ENCODE results near the gene ANKHD1.

DNA sequence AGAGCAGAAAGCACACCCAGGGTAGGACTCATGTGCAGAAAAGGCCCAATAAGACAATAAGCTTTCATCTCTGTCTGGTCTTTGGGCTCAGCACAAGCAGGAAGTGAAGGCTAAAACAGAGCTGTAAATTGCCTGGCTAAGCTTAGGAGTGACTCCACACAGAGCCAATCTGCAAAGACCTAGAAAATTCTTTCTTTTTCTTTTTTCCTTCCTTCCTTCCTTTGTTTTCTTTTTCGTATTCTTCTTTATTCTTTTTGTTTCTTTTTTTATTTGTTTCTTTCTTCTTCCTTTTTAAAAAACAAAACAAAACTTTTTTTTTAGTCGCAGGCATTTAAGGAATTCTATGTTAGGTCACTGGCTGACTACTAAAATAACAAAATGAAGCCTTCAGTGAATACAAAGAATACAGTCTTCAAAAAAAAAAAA lies 175.2 kb downstream of the ANKHD1 start:
- TF ChIP-seq TCF7L2 (IDR thresholded peaks at IDR 0.05; ENCODE audit: low read depth, low read length): no peak
- TF ChIP-seq, protein P1, sequence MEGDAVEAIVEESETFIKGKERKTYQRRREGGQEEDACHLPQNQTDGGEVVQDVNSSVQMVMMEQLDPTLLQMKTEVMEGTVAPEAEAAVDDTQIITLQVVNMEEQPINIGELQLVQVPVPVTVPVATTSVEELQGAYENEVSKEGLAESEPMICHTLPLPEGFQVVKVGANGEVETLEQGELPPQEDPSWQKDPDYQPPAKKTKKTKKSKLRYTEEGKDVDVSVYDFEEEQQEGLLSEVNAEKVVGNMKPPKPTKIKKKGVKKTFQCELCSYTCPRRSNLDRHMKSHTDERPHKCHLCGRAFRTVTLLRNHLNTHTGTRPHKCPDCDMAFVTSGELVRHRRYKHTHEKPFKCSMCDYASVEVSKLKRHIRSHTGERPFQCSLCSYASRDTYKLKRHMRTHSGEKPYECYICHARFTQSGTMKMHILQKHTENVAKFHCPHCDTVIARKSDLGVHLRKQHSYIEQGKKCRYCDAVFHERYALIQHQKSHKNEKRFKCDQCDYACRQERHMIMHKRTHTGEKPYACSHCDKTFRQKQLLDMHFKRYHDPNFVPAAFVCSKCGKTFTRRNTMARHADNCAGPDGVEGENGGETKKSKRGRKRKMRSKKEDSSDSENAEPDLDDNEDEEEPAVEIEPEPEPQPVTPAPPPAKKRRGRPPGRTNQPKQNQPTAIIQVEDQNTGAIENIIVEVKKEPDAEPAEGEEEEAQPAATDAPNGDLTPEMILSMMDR (IDR thresholded peaks at IDR 0.05): no peak
